ENCODE measurements around the gene CCDC106. TPM values are rescaled to one million over a fixed set of nuclear protein-coding genes. Genes with fewer than 3 reads are reported as not detected.

CCDC106 gene
- polyA plus RNA-seq, 1 donor (not counting 4 experiments of a cell fraction or from before 2014, with no cell fraction given) = 3.1 TPM

GRCh38 chr19:55666343-55667005 is 18.5 kb downstream of the CCDC106 start:
- Histone ChIP-seq H3K4me3 (ENCODE audit: control insufficient read depth in 2 of 3, extremely low read depth in 1 of 3, insufficient read depth in 2 of 3, low read depth in 1 of 3, low read length in 3 of 3) (no peak overlapping the region), H3K9me3 (ENCODE audit: control insufficient read depth, low read depth, low read length) (no peaks in the 10 kb centered on the region), H3K27me3 (ENCODE audit: control insufficient read depth, extremely low read depth, insufficient read depth, low read length) (no peaks in the 10 kb centered on the region), H3K36me3 (ENCODE audit: control insufficient read depth in 2 of 2, extremely low read depth in 1 of 2, insufficient read depth in 2 of 2, low read length in 2 of 2) (peaks cover 60% of the 10 kb centered on the region in 2 experiments), H3K27ac (ENCODE audit: control insufficient read depth, insufficient read depth, low read length) (no peak overlapping the region), H3K9me1 (ENCODE audit: control insufficient read depth, extremely low read depth, insufficient read depth, low read length) (peaks cover 2% of the 10 kb centered on the region), H2AFZ (ENCODE audit: control insufficient read depth, low read length) (no peak overlapping the region), H3K9ac (ENCODE audit: control insufficient read depth, extremely low read depth, insufficient read depth, low read length) (no peak overlapping the region), H3K79me2 (ENCODE audit: control insufficient read depth, insufficient read depth, low read length) (peaks cover 93% of the 10 kb centered on the region), H4K20me1 (ENCODE audit: control insufficient read depth, extremely low read depth, insufficient read depth, low read length) (peaks cover 48% of the 10 kb centered on the region), H3K4me1 (ENCODE audit: control insufficient read depth, extremely low read depth, insufficient read depth, low read length) (peaks cover 9% of the 10 kb centered on the region), H3K4me2 (ENCODE audit: control insufficient read depth, extremely low read depth, insufficient read depth, low read depth, low read length) (no peak overlapping the region)
- FAIRE-seq (no peak), DNase-seq (ENCODE audit: low read depth, low spot score) (no peak)
- no peak for TF ChIP-seq EZH2 (IDR thresholded peaks at IDR 0.05; ENCODE audit: low read length)
- no peak for TF ChIP-seq CTCF (optimal IDR thresholded peaks at IDR 0.05 in 1 of 3, IDR thresholded peaks at IDR 0.05 in 1 of 3, conservative IDR thresholded peaks at IDR 0.05 in 1 of 3; ENCODE audit: extremely low read depth in 1 of 3, insufficient read depth in 2 of 3, low read length in 3 of 3)
- dilution Hi-C loops (cut with MboI; ENCODE audit: extremely low pct_ligation_motif_present, low sequenced_read_pairs) = no loop called here

GRCh38 chr19:55667006-55667381 is 19.0 kb downstream of the CCDC106 start:
- Histone ChIP-seq H4K20me1 (ENCODE audit: control insufficient read depth, extremely low read depth, insufficient read depth, low read length) (peaks cover 48% of the 10 kb centered on the region), H3K9me3 (ENCODE audit: control insufficient read depth, low read depth, low read length) (no peaks in the 10 kb centered on the region), H3K27ac (ENCODE audit: control insufficient read depth, insufficient read depth, low read length) (no peak overlapping the region), H2AFZ (ENCODE audit: control insufficient read depth, low read length) (no peak overlapping the region), H3K4me1 (ENCODE audit: control insufficient read depth, extremely low read depth, insufficient read depth, low read length) (peaks cover 9% of the 10 kb centered on the region), H3K36me3 (ENCODE audit: control insufficient read depth in 2 of 2, extremely low read depth in 1 of 2, insufficient read depth in 2 of 2, low read length in 2 of 2) (peaks cover 54 to 55% of the 10 kb centered on the region in 2 experiments), H3K4me2 (ENCODE audit: control insufficient read depth, extremely low read depth, insufficient read depth, low read depth, low read length) (no peak overlapping the region), H3K27me3 (ENCODE audit: control insufficient read depth, extremely low read depth, insufficient read depth, low read length) (no peaks in the 10 kb centered on the region), H3K9ac (ENCODE audit: control insufficient read depth, extremely low read depth, insufficient read depth, low read length) (no peak overlapping the region), H3K4me3 (ENCODE audit: control insufficient read depth in 2 of 3, extremely low read depth in 1 of 3, insufficient read depth in 2 of 3, low read depth in 1 of 3, low read length in 3 of 3) (no peak overlapping the region), H3K79me2 (ENCODE audit: control insufficient read depth, insufficient read depth, low read length) (peaks cover 90% of the 10 kb centered on the region), H3K9me1 (ENCODE audit: control insufficient read depth, extremely low read depth, insufficient read depth, low read length) (peaks cover 2% of the 10 kb centered on the region)
- TF ChIP-seq CTCF (optimal IDR thresholded peaks at IDR 0.05 in 1 of 3, IDR thresholded peaks at IDR 0.05 in 1 of 3, conservative IDR thresholded peaks at IDR 0.05 in 1 of 3; ENCODE audit: extremely low read depth in 1 of 3, insufficient read depth in 2 of 3, low read length in 3 of 3) = no peak
- TF ChIP-seq EZH2 (IDR thresholded peaks at IDR 0.05; ENCODE audit: low read length) = no peak
- dilution Hi-C loops (cut with MboI; ENCODE audit: extremely low pct_ligation_motif_present, low sequenced_read_pairs) = no loop called here
- FAIRE-seq (no peak), DNase-seq (ENCODE audit: low read depth, low spot score) (no peak)

Data from keratinocyte (primary cell).